Activated CD4-positive, alpha-beta T cell treated with anti-CD3 and anti-CD28 coated beads, Interleukin-2, amount 50 U/mL, for 48 hours (primary cell): ENCODE results near the gene FBXL7.

Experiments used
- DNase-seq, 2 experiments: peaks; one replicate each; pipeline ENCODE4 v3.0.0-alpha.2; 2020

FBXL7 gene

DNA sequence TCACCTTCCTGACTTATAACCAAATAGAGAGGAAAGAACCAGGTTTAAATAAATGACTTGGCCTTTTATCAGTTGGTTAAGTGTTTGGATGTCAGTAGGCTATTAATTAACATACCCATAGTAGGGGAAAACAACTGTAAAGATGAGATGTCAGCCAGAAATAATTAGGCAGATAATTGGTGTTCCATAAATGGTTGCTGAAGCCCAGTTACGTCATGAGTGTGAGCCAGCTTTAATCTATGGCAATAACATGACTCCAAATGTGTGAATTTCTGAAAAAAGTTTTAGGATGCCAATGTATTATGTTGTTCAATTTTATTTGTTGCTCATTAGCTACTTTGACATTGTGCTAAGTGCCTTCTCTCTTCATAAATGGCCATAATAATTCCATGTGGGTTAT is 180.5 kb downstream of the FBXL7 start:
- no peak for DNase-seq

DNA sequence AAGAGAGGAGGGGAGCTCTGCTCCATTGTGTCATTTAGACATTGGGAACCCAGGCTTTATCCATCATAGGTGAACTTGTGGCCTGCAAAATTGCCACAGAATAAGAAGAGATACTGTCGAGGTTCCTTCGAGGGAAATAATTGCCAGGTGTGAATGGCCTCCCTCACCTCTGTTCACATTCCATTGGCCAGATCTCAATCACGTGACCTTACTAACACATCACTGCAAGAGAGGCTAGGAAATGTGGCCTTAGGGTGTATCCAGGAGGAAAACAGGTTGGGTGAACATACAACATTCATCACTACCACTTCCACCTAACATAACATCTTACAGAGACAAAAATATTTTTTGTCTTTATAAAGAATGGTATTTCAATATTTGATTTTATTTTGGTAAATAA is 182.1 kb downstream of the FBXL7 start:
- no peak for DNase-seq

DNA sequence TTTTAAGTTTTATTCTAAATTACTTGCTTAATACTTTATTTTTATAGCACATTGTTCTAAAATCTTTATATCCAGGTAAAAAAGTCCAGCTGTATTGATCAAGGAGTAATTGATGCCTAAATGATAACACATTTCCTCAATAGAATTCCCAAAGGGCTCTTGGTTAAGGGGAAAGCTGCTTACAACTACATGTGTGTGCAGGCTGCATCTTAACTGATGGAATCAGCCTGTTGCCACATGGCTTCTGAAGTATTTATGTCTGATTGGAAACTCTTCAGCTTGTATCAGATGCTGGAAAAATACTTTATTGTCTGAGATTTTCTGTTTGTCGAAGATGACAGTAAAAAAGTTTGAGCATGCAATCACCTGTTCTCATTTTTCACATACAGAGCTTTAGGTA is 182.6 kb downstream of the FBXL7 start:
- no peak for DNase-seq

DNA sequence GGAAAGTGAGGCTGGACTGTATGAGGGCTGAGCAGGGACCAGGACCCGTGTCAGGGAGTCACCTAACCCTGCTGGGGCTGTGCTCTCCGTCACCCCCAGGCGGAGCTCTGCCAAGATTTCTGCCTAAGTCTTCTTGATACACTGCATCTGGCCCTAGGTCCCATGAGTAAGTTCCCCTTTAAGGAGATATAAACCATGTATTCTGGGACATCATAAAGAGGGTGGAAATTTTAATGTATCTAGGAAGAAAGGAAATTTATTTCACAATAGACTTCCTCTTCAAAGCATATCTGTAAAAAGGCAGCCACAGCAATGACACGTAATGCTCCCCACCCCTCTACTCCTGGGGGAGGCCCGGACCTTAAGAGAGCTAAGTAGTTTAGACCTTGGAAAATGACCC is 183.4 kb downstream of the FBXL7 start:
- DNase-seq: no peak

DNA sequence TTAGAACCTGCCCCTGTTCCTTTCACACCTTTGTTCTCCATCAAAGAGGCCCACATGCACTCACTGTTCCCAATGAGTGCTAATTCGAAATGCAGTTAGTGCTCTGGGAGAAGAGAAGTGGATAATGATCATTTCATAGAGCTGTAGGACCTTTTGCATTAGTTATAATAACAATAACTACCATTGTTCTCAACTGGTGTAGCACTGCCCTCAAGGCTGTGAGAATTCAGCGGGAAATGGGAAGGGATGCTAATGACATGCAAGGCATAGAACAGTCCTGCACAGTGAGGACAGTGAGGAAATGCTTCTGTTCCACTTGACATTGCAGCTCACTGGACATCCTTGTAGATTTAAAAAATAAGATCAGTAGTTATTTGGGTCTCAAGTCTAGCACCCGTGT is 187.4 kb downstream of the FBXL7 start:
- DNase-seq: no peak

DNA sequence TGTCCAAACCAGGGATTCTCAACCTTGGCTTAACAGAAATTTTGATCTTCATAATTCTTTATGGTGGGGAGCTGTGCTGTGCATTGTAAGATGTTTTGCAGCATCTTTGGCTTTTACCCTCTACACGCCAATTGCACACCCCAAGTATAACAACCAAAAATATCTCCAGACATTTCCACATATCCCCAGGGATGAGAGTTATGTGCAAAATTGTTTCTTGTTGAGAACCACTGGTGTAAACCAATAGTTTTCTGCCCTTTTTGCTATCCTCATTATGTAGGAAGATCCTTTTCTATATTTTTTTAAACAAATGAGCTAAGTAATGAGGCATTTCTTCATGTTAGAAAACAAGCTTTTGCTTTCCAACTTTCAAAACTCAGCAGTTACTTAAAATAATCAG is 189.9 kb downstream of the FBXL7 start:
- DNase-seq: no peak

DNA sequence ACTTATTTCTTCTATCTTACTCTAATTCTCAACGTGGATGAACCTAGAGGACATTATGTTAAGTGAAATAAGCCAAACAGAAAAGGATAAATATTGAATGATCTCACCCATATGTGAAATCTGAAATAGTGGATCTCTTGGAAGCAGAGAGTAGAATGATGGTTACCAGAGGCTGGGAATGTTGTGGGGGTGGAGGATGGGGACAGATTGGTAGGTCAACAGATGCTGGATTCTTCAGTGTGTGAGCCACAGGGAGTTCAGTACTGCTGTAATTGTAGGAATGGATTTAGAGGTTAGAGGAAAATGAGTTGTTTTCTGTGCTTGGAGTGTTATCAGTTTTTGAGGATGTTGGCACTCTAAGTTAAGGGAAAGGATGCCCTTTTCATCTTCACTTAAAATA is 190.6 kb downstream of the FBXL7 start:
- DNase-seq: no peak

DNA sequence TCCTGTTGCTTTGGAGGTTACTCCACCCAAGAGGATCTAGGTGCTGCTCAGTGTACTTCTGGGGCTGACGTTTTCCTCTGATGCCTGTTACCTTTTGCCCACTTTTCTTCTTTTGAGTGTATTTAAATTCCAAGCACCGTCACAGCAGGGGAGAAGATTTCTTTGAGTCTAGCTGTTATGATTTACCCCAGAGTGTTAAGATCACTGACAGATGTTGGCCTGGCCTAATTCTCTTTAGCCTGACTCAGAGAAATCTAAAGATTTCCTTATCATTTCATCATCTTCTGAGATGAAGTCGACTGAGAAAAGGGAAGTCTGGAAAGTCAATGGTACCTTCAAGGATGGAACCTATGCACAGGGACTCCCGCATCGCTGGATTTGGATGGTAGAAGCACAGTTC is 191.5 kb downstream of the FBXL7 start:
- DNase-seq: no peak

DNA sequence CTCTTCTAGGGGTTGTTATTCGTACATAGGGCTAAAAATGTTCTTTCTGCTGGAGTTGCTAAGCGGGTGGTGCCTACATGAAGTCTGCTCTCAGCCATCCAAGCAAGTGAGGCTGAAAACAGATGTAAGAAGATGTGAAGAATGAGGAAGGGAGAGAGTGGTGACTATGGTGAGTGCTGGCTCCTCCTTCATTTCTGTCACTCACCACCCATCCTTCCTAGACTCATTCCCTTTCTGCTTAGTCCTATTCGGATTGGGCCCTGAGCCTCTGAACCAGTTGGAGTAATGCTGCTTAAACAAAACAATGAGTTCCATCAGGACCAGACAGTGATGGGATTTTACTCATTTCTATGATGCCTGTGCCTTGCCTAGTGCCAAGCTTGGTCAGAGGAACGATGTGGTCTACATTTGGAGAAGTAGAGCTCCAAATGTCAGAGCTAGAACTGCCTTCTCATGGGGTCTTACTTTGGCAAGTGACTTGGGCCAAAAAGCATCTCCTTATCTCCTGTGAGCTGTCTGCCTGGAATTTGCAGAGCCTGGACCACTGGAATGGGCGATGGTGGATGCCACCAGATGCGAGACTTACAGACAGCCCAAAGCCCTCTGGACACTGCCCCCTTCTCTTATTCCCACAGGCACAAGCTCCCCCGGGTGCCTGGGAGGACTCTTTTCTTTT is 192.9 kb downstream of the FBXL7 start:
- no peak for DNase-seq

DNA sequence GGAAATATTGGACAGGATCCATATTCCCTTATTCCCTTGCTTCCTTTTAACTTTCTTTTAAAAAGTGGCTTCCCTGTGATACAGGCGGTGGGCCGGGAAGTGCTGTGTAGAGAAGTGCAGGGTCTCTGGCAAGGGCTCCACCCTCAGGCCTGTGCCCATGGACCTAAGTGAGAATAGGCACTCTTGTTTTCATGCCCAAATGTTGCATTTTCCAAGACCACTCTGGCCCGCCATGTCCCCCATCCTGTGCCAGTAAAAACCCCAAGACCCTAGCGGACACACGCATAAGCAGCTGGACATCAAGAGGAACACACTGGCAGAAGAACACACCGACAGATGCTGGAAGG is 193.4 kb downstream of the FBXL7 start:
- no peak for DNase-seq

DNA sequence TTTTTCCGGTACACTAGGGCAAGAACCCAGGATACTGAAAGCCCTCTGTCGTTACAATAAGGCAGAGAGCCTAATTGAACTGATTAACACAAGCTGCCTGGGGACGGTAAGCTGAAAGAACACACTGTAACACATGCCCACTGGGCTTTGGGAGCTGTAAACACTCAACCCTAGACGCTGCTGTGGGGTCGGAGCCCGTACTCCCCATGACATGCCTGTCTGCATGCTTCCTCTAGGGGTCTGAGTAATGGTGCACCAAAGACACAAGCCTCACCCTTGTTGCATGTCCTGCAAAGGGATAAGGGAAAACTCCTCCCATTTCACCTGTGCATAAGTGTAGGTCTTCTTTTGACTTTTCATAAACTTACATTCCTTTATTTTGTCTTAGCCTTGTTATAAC is 194.0 kb downstream of the FBXL7 start:
- DNase-seq: no peak

DNA sequence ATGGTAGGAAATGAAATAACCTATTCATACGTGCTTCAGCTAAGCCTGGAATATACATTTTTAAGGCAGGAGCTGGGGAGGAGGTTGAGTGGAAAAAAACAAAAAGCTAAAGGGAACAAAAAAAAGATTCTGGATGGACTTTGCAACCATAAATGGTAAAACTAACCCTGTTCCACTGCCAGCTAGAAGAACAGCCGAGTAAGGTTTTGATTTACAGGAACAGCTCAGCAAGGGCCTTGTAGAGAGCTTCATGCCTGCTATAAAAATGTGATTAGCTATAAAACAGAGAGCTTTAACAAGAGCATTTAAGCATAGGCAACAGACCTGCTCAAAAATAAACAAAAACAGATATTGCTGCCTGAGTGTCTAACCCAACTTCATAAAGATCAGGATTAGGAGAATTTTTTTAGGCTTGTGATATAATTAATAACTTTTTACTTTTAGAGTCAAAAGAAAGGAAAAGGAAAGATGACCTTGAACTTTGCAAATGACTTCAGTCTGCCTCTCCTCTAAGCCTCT is 194.8 kb downstream of the FBXL7 start:
- no peak for DNase-seq

DNA sequence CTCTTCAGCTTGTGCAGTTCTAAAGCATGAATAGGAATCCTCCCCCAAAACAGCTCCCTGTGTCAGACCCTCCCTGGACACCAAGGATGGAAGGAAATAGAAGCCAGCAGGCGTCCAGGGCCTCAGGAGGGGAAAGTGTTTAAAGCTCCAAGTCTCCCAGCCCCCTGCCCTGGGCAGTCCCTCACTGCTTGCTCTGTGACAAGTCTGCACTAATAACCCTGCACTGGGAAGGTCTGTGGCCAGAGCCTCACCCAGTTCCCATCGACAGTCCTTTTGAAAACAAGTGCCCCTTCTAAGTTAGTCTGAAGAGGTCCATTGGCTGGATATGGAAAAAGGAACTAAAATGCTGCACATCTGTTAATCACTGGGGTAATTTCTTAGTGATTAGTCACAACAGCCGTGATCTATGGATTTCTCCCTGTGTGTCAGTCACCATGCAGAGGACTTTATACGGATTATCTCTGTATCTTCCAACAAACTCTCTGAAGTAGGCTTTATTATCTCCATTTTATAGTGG is 195.3 kb downstream of the FBXL7 start:
- no peak for DNase-seq

DNA sequence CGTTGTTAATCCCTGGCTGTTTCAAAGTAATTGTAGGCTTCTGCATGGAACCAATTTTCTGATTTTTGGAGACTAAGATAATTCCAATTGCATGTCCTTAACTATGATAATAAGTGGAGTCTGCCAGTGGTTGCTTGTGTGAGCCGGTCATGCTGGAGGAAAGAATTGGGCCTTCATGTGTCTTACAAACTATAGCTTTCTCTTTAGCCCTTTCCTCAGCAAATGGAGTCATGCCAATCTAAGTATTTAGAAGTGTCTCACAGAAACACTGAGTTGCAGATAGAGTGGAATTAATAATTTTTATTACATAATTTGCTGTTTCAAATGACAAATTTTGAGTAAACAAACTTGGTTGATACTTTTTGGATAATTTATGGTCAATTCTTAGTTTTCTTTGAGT is 200.4 kb downstream of the FBXL7 start:
- DNase-seq: no peak

DNA sequence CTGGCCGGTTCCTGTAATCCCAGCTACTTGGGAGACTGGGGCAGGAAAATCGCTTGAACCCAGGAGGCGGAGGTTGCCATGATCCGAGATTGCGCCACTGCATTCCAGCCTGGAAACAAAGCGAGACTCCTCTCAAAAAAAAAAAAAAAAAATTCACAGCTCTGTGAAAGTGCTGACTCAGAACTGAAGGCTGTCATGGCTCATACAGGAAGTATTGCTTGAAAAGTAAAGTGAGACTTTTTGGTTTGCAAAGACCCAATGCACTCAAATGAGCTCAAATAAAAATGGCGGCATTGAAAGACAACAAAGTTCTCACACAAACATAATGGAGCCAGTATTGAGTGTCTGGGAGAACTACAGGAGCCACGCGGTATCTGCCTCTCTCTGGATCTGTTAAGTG is 202.1 kb downstream of the FBXL7 start:
- DNase-seq: no peak

DNA sequence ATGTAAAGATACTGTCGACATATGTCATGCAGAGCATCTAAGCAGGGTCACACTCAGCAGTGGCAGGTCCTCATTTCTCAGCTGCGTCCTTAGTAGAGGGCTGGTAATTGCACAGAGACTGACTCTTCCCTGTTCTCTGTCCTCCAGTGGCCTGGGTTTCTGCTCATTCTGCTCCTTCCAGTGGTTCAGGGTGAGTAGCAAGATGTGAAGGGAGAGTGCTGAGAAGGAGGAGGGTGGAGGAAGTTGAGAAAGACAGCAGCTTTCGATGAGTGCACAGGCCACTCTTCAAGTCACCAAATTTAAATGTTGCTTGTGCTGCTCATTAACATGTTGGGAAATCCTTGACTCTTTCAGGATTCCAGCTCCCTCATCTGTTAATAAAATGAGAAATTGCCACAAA is 203.9 kb downstream of the FBXL7 start:
- no peak for DNase-seq

DNA sequence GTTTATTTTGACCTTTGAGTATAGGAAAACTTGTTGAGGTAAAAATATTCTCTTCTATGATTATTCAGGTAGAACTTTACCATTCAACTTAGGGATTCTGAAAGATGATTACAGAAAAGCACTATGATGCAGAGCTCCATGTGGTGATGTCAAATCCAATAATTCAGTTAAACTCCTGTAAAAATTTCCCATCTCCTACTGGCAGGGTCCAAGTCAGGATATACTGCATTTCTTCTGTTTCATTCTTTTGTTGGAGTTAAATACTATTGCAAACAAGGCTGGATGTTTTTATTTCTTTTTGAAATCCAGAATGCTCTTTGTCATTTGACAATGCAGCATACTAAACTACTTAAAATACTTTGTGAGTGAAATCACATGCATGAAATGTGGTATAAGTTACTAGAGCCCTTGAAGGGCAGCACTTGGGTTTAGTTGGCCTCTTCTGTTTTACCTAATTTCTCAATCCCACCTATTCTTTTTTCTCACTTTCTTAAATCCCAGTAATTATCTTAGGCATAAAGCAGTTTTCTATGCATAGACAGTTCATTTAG is 204.5 kb downstream of the FBXL7 start:
- DNase-seq: no peak

DNA sequence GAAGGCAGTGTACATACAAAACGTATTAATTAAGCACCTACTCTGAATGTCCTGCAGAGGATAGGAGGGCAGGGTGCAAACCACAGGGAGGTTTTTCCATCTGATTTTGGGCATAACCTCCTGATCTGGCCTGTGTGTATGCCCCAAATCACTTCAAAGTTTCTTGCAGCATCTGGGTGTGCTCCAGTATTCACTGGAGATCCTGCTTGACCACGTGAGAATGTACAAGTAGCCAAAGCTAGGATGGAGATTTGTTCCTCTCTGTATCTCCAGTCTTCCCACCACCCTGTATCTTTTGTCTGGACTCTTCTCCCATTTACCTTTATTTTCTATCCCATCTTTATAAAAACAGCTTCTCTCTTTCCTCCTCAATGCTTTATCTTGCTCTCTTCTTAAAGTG is 207.7 kb downstream of the FBXL7 start:
- no peak for DNase-seq

DNA sequence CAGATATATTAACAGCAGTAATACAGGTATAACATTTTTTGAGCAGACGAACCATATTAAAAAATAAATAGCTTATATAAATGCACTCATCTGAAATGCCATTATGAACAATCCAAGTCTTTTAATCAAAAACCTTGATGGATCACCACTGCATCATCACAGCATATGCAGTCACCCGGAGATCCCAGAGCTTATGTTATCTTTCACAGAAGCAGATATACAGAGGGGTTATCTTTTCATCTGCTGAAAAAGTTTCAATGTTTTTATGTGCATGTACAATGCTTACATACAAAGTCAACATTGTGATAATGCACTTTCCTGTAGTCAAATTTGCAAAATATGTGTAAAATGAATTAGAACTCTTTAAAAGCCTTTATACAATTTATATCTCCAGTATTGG is 211.9 kb downstream of the FBXL7 start:
- DNase-seq: no peak

DNA sequence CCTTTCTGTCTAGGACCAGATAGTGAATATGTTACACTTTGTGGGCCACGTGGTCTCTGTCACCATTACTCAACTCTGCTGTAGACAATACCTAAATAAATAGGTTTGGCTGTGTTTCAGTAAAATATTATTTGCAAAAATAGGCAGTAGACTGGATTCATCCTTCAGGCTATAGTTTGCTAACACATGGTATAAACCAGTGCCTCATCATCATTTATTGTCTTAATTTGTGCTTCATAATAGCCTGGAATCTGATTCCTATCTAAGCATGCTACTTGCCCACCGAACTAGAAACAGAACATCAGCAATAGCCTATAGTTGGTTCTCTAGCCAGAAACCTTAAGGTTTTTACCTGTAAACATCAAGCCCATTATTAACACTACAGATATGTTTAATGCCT is 215.6 kb downstream of the FBXL7 start:
- no peak for DNase-seq

DNA sequence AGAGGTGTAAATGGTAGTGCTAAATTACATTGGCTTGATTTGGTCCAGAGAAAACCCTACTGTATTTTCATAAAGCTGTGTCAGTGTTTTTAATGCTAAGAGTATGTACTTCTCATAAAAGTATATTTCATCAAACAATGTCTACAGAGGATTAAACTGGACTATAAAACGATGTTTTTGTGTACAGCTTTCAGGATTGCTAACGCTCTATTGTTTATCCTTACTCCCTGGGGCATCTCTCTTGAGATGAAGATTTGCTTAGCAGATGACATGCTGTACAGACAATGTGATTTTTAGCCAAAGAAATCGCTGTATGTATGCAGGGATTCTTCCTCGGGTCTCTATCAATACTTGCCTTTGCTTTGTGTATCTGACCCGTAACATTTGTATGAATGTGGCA is 216.0 kb downstream of the FBXL7 start:
- DNase-seq: no peak

DNA sequence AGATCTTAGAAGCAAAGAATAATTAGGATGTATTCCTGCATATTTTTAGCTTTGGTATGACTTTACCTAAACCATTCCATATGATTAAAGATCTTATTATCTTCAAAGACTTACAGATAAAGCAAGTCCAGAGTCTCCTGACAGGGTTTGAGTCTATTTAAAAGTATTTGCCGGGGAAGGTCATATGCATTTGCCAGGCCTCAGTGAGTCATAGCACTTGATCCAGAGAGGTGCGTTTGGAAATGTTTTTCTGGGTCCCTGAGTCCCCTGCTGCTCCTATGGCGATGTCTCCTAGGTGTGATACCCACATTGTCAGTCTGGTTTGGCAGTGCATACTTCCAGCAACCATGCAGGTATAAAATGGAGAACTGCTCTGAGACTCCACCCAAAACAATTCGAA is 217.0 kb downstream of the FBXL7 start:
- DNase-seq: no peak

DNA sequence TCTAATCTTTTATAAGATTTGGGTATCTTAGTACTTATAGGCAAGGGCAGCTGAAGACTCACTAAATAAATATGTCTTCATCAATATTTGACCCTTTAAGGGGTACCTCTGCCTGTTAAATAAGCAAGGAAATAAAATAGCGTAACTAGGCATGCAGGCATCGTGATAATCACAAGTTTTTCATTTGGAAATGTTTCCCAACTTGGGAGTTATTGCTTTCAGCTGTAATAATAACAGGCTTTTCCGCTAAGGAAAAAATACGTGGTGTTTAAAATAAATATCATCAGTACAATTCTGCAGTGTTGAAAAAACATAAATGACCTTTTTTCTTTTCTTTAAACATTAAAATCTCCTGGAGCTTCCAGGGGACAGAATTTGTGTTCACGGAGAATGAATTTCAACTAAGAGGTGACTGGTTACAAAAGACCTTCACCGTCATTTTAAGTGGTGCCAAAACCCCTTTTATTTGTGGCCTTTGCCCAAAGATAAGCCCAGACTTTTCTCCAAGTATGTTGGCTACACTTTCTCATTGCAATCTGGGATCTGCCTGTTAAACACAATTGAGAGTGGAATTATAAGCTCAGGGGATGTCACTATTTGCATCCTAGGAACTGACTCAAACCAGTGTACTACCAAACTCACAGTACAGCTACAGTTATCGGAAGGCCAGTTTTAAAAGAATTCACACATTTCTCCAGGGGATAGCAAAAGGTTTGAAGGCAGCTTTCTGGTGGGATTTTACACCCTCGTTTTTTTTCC is 218.6 kb downstream of the FBXL7 start:
- DNase-seq: no peak

DNA sequence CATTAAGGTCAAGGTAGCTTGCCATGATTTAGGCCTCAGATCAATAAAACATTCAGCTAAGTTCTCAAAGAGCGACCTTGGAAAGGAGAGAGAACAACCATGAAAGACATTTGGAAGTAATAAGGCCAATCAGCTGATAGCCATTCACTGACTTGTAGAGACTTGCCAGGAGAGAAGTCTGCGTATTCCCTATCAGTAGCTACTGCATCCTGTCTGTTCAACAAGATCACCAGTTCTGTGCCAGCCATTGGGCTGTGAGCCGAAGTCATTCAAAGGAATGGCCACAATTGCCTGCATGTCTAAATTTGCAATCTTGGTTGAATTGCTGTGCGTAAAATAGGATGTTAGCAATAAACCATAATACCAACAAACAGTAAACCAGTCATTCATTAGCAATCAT is 219.8 kb downstream of the FBXL7 start:
- no peak for DNase-seq
